HG03175 (cell line): ENCODE results near the gene PANX2.
"Not testable (repeated sequence)": the region's sequence is repeated elsewhere in the genome, so short reads cannot be mapped to it uniquely, and the experiment has no call there.

ENCODE experiments used
- ATAC-seq: cut with Tn5 transposase; IDR thresholded peaks from one replicate; pipeline ENCODE4 v1.9.1; 2021; ENCODE audit warnings: mild to moderate bottlenecking, moderate library complexity; ENCODE audit not compliant: unreplicated experiment

The PANX2 gene

GRCh38 chr22:50196256-50196655 lies 25.7 kb downstream of the PANX2 start:
- ATAC-seq, result no peak

GRCh38 chr22:50197000-50197800 lies 26.7 kb downstream of the PANX2 start:
- ATAC-seq, result no peak

- no peak for ATAC-seq
Measured at GRCh38 chr22:50197856-50198623, 27.5 kb downstream of the PANX2 start.

GRCh38 chr22:50198624-50199017 lies 28.1 kb downstream of the PANX2 start:
- ATAC-seq, result no peak

GRCh38 chr22:50199251-50199721 lies 28.8 kb downstream of the PANX2 start:
- no peak for ATAC-seq

- no peak for ATAC-seq
Measured at GRCh38 chr22:50199829-50200460, 29.4 kb downstream of the PANX2 start.

GRCh38 chr22:50200461-50201190 lies 30.1 kb downstream of the PANX2 start, which contains the start of gene SELENOO:
Gene SELENOO, plus strand, starts transcription at chr22:50201011. Its CDS starts 26 bp downstream, at chr22:50201037.
- ATAC-seq, result peak; percentile 78

GRCh38 chr22:50201191-50202129 lies 30.9 kb downstream of the PANX2 start:
- peak; percentile 16 for ATAC-seq

- ATAC-seq, result no peak
Measured at GRCh38 chr22:50202130-50202666, 31.7 kb downstream of the PANX2 start.

- no peak for ATAC-seq
Measured at GRCh38 chr22:50203288-50203687, 32.8 kb downstream of the PANX2 start.

- no peak for ATAC-seq
Measured at GRCh38 chr22:50204571-50204970, 34.0 kb downstream of the PANX2 start.

GRCh38 chr22:50204998-50205397 lies 34.5 kb downstream of the PANX2 start:
- ATAC-seq, result not testable (repeated sequence)

GRCh38 chr22:50205781-50206569 lies 35.4 kb downstream of the PANX2 start:
- ATAC-seq, result no peak

- ATAC-seq, result no peak
Measured at GRCh38 chr22:50206599-50206998, 36.1 kb downstream of the PANX2 start.

- ATAC-seq, result no peak
Measured at GRCh38 chr22:50207383-50208140, 37.0 kb downstream of the PANX2 start.

- no peak for ATAC-seq
Measured at GRCh38 chr22:50208430-50208938, 38.0 kb downstream of the PANX2 start.
